GM12892 (cell line): ENCODE data around the gene SCN7A.

Experiments
- POLR2A ChIP-seq: IDR thresholded peaks from 2 replicates; pipeline ENCODE4 v1.6.1; 2011; ENCODE audit warnings: low read depth, low read length, control low read depth
- POLR2AphosphoS5 ChIP-seq: IDR thresholded peaks from 2 replicates; pipeline ENCODE4 v1.6.1; 2011; ENCODE audit warnings: low read depth, low read length, control low read depth
- TAF1 ChIP-seq: IDR thresholded peaks from 2 replicates; pipeline ENCODE4 v1.6.1; 2011; ENCODE audit warnings: low read depth, mild to moderate bottlenecking, control low read depth, low read length, borderline replicate concordance

DNA sequence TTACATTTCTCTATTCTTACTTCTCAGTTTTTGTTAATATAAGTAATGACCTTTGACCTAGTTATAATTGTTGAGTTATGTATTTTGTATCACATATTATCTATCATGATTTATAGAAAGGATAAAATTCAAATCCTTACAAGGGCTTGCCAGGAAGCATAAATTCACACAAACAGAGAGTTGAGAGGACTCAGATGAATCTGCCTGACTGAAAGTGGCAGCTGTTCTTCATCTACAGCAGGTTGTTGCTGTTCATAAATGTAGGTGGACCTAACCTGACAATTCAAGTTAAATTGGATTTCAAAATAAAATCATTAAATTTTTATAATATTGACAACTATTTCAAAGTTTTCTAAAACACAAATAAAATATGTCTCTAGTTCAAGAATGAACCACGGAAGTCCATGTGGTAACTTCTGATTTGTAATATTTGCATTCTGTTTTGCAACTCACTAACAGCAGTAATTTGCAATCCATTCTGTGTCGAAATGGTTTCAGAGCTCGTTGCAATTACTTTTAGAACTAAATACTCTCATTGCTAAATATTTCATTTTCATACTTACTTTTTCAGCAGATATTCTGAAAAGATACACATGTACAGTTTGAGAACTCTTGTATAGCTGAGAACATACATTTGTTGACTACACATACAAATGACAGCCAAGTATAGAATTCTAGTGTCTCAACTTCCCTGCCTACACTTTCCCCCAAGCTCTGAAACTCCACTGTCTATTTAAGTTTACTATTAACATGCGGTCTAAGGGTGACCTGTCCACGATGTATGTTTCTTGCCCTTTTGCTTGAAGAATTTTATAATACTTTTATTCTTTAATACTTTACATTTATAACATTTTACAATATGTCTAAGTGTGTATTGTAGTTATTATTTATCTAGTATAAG, 25.7 kb downstream of the SCN7A start:
- TF ChIP-seq TAF1 (no peak), POLR2A (no peak), POLR2AphosphoS5 (no peak)
